SH-SY5Y (cell line): ENCODE results near the gene CRYL1.

Experiments used
- GATA2 ChIP-seq: IDR thresholded peaks from 2 replicates; pipeline ENCODE4 v1.6.1; 2011; ENCODE audit warnings: mild to moderate bottlenecking, low read depth, low read length
- GATA3 ChIP-seq: IDR thresholded peaks from 2 replicates; pipeline ENCODE4 v1.6.1; 2011; ENCODE audit warnings: low read depth, mild to moderate bottlenecking, low read length, moderate library complexity

DNA sequence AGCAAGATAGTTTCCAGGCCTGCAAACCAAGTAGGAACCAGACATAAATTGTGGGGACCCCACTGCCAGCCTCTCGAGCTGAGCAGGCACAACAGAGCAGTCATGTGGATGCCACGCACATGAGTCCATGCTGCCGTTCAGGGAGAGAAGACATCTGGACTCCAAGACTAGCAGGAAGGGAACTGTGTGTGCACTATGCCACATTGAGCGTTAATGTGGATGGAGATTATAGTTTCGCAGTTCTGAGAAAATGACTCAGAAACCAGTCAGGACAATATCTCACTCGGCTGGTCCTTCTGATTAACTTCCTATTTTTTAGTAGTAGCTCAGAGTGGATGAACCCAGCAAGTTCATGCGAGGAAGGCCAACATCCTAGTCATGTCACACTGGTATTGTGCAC is 124.9 kb downstream of the CRYL1 start:
- TF ChIP-seq GATA2 (no peak), GATA3 (no peak)
